Gastrocnemius medialis (tissue), 4 donors: ENCODE results near the gene MPRIP. TPM values are rescaled to one million over a fixed set of nuclear protein-coding genes. Genes with fewer than 3 reads are reported as not detected.
A peak's percentile ranks its signal among the peaks of the same experiment; 100 is the strongest.

Experiments used
- ATAC-seq, 2 donors: fragments of 150-250 bp; one replicate each; pipeline ENCODE4 v1.9.1; 2016
- DNase-seq, 2 donors: peaks; one replicate each; pipeline ENCODE4 v3.0.0-alpha.2; 2019
- H3K27ac ChIP-seq, 4 donors: fragments of 200-600 bp; sonication (generic); 1 replicate in 1 of 4; 2 replicates in 3 of 4; pipeline ENCODE4 v1.5.1; 2016 to 2018; ENCODE audit warnings: mild to moderate bottlenecking in 2 of 4, moderate library complexity in 1 of 4
- H3K27me3 ChIP-seq, 3 donors: fragments of 200-600 bp; sonication (generic) in 2 of 3; 1 replicate in 1 of 3; 2 replicates in 2 of 3; pipeline versions ENCODE4 v1.5.1 to v1.6.0; 2016 to 2019; ENCODE audit warnings: mild to moderate bottlenecking in 1 of 3, moderate library complexity in 1 of 3
- H3K36me3 ChIP-seq, 2 donors: fragments of 200-600 bp; sonication (generic) in 1 of 2; one replicate each; pipeline ENCODE4 v1.5.1; 2017 to 2018
- H3K4me1 ChIP-seq, 2 donors: fragments of 200-600 bp; sonication (generic) in 1 of 2; one replicate each; pipeline ENCODE4 v1.5.1; 2016 to 2017; ENCODE audit warnings: mild to moderate bottlenecking in 2 of 2
- H3K4me3 ChIP-seq, 4 donors: fragments of 200-600 bp; sonication (generic) in 3 of 4; 1 replicate in 1 of 4; 2 replicates in 3 of 4; pipeline ENCODE4 v1.5.1; 2016 to 2019; ENCODE audit warnings: mild to moderate bottlenecking in 2 of 4
- H3K9me3 ChIP-seq, 3 donors: fragments of 200-600 bp; sonication (generic) in 2 of 3; 1 replicate in 1 of 3; 2 replicates in 2 of 3; pipeline ENCODE4 v1.5.1; 2016 to 2019
- POLR2A ChIP-seq, 2 donors: fragments of 450-650 bp; IDR thresholded peaks; one replicate each; pipeline ENCODE4 v1.6.1; 2017; ENCODE audit warnings: antibody characterized with exemption in 2 of 2, mild to moderate bottlenecking in 2 of 2, moderate library complexity in 2 of 2
- in situ Hi-C, 4 donors: fragments of 200-750 bp; cut with MboI; loops; one replicate each; pipeline versions ENCODE4 v1.15.0 to v1.8.0; 2017; ENCODE audit warnings: low sequenced_read_pairs in 4 of 4
- intact Hi-C: fragments of 100-400 bp; cut with DNase I; formaldehyde crosslinking; loops from one replicate; pipeline ENCODE4 v1.15.1; 2023; ENCODE audit warnings: low total_unique reads
- total RNA-seq, 4 donors: library from RNA; depleted of rRNA; stranded (reverse); fragments of >200 nt; gene quantifications; one replicate each; pipeline versions ENCODE4 v1.1.0 to v1.2.3, GENCODE V29; 2016
- TF ChIP-seq, protein P1 (sequence below), 5 experiments: fragments of 450-650 bp in 3 of 5; fragments of 200-600 bp in 2 of 5; sonication (generic) in 2 of 5; IDR thresholded peaks in 4 of 5; conservative IDR thresholded peaks in 1 of 5; 1 replicate in 4 of 5; 2 replicates in 1 of 5; pipeline ENCODE4 v1.5.1; 2016 to 2019; ENCODE audit warnings: antibody characterized with exemption in 5 of 5, mild to moderate bottlenecking in 3 of 5, moderate library complexity in 3 of 5

Gene MPRIP
- total RNA-seq, 4 donors from 2014 or later = 71.1 to 127 (median 124) TPM

GRCh38 chr17:17130077-17130844, 88.0 kb downstream of the MPRIP start:
- Histone ChIP-seq H3K9me3 (no peaks in the 10 kb centered on the region), H3K4me3 (no peak overlapping the region), H3K4me1 (peaks cover 52 to 55% of the 10 kb centered on the region in 2 donors), H3K27ac (no peak overlapping the region), H3K36me3 (peaks cover 0 to 36% of the 10 kb centered on the region in 2 donors), H3K27me3 (no peaks in the 10 kb centered on the region)
- intact Hi-C loops = no loop called here
- in situ Hi-C loops = loop anchor here in 2 of 4 donors (25.0 kb wide), 2 partner anchors 93 to 118 kb away; partner anchors contain the start of gene MPRIP (in 1 of the 2)
- ATAC-seq = no peak
- DNase-seq = no peak
- no peak for TF ChIP-seq POLR2A (IDR thresholded peaks at IDR 0.05)
- TF ChIP-seq, protein P1, sequence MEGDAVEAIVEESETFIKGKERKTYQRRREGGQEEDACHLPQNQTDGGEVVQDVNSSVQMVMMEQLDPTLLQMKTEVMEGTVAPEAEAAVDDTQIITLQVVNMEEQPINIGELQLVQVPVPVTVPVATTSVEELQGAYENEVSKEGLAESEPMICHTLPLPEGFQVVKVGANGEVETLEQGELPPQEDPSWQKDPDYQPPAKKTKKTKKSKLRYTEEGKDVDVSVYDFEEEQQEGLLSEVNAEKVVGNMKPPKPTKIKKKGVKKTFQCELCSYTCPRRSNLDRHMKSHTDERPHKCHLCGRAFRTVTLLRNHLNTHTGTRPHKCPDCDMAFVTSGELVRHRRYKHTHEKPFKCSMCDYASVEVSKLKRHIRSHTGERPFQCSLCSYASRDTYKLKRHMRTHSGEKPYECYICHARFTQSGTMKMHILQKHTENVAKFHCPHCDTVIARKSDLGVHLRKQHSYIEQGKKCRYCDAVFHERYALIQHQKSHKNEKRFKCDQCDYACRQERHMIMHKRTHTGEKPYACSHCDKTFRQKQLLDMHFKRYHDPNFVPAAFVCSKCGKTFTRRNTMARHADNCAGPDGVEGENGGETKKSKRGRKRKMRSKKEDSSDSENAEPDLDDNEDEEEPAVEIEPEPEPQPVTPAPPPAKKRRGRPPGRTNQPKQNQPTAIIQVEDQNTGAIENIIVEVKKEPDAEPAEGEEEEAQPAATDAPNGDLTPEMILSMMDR (IDR thresholded peaks at IDR 0.05 in 4 of 5, conservative IDR thresholded peaks at IDR 0.05 in 1 of 5) = no peak

DNA sequence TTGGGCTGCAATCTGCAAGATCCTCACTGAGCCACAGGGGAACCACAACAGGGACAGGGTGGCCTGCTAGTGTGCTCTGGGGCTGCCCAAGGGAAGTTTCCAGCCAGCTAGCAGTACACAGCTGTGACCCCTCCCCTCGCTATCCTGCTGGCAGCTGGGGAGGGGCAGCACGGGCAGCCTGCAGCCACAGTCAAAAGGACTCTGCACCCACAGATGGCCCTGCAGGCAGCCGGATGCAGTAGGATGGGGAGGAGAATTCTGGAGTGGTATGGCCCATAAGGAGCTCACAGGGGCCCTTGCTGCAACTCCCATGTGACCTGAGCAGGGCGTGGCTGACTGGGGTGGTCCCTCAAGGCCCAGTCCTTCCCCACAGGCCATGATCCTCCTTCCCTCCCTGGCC, 89.6 kb downstream of the MPRIP start:
- H3K36me3 ChIP-seq = peaks cover 0 to 43% of the 10 kb centered on the region in 2 donors
- intact Hi-C loops = no loop called here
- no peak for ATAC-seq
- no peak overlapping the region for H3K27ac ChIP-seq
- H3K27me3 ChIP-seq = no peaks in the 10 kb centered on the region
- no peak overlapping the region for H3K4me3 ChIP-seq
- in situ Hi-C loops = loop anchor here in 2 of 4 donors (25.0 kb wide), 2 partner anchors 95 to 120 kb away; partner anchors contain the start of gene MPRIP (in 1 of the 2)
- no peaks in the 10 kb centered on the region for H3K9me3 ChIP-seq
- peaks cover 42 to 44% of the 10 kb centered on the region in 2 donors for H3K4me1 ChIP-seq
- TF ChIP-seq POLR2A (IDR thresholded peaks at IDR 0.05) = no peak
- TF ChIP-seq, protein P1 (IDR thresholded peaks at IDR 0.05 in 4 of 5, conservative IDR thresholded peaks at IDR 0.05 in 1 of 5) = no peak
- no peak for DNase-seq

DNA sequence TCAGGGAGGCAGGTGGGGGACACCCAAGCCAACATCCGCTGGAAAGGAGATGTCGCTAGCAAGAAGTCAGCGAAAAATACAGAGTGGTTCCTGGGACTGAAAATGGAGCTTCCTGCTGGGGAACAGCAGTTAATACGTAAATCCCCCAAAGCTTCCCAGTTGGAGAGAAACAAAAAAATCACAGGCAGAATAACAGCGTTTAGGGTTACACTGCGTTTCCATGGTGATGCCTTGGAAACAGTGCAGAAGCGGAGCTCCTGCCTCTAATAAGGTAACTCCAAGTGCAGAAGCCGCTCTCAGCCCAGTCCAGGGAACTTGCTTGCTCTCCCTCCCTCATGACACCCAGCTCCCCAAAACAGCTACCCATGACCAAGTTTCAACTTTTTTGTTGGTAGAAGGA, 90.5 kb downstream of the MPRIP start:
- H3K9me3 ChIP-seq = no peaks in the 10 kb centered on the region
- H3K27ac ChIP-seq = peak overlapping the region in 1 of 4 donors; percentile 16
- TF ChIP-seq, protein P1 (IDR thresholded peaks at IDR 0.05 in 4 of 5, conservative IDR thresholded peaks at IDR 0.05 in 1 of 5) = no peak
- TF ChIP-seq POLR2A (IDR thresholded peaks at IDR 0.05) = no peak
- H3K4me1 ChIP-seq = peaks cover 33 to 38% of the 10 kb centered on the region in 2 donors
- no peaks in the 10 kb centered on the region for H3K27me3 ChIP-seq
- no peak for DNase-seq
- in situ Hi-C loops = loop anchor here in 2 of 4 donors (25.0 kb wide), 2 partner anchors 95 to 120 kb away; partner anchors contain the start of gene MPRIP (in 1 of the 2)
- no peak overlapping the region for H3K4me3 ChIP-seq
- H3K36me3 ChIP-seq = peaks cover 0 to 50% of the 10 kb centered on the region in 2 donors
- intact Hi-C loops = no loop called here
- no peak for ATAC-seq

DNA sequence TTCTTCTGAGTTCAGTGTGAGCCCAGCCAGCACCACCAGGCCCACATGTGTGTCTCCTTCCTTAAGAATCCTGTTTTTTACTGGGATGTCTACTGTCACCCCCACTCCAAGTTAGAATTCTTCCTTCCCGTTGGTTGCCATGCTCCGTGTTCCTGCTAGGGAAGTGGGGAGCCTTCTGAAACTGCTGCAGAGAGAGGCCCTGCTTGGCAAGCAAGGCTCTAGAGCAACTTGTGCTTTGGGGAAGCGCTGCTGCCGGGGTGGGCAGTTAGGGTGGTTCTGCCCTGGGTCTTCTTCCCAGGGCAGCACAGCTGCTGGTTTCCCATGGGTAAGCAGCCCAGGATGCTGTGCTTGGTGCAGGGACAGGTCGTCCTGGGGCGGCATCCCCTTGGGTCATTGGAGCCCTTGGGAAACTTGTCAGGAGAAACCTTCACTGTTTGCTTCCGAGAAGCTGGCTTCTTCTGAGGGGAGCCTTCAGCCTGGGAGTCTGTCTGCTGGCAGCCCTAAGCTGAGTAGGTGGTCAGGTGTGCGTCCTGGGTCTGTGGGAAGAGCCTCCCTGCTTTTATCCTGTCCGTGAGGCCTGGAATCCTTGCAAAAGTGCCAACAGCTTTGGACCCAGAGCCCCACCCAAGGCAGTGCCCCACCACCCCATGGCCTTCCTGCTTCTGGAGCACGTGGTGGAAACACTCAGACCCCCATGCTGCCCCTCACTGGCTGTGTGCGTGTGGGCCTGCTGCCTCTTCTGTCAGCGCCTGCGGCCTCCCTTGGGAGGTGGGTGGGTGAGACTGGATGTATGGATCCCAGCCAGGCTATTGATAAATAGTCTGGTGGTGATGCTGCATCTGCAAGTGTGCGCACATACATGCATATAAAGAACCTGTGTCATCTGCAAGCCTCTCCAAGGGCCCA, 92.0 kb downstream of the MPRIP start:
- intact Hi-C loops (no loop called here), in situ Hi-C loops (loop anchor here in 2 of 4 donors (25.0 kb wide), 2 partner anchors 97 to 122 kb away; partner anchors contain the start of gene MPRIP (in 1 of the 2))
- peak overlapping the region in 1 of 4 donors; percentile 31 for H3K27ac ChIP-seq
- TF ChIP-seq POLR2A (IDR thresholded peaks at IDR 0.05) = no peak
- TF ChIP-seq, protein P1 (IDR thresholded peaks at IDR 0.05 in 4 of 5, conservative IDR thresholded peaks at IDR 0.05 in 1 of 5) = no peak
- H3K27me3 ChIP-seq = no peaks in the 10 kb centered on the region
- DNase-seq (no peak), ATAC-seq (no peak)
- no peaks in the 10 kb centered on the region for H3K9me3 ChIP-seq
- H3K4me1 ChIP-seq = peaks cover 23 to 28% of the 10 kb centered on the region in 2 donors
- H3K4me3 ChIP-seq = no peak overlapping the region
- H3K36me3 ChIP-seq = peaks cover 0 to 65% of the 10 kb centered on the region in 2 donors
